Lower leg skin (tissue), 4 donors: ENCODE results near the gene CD200R1. TPM values are rescaled to one million over a fixed set of nuclear protein-coding genes. Genes with fewer than 3 reads are reported as not detected.

Experiments
- DNase-seq, 2 donors: peaks; one replicate each; pipeline ENCODE4 v3.0.0-alpha.2; 2019; ENCODE audit warnings: low spot score in 2 of 2
- H3K4me3 ChIP-seq: fragments of 200-600 bp; sonication (generic); 2 replicates; pipeline ENCODE4 v1.5.1; 2017; ENCODE audit warnings: mild to moderate bottlenecking, low read depth; ENCODE audit not compliant: poor library complexity, severe bottlenecking
- CTCF ChIP-seq, 3 donors: fragments of 450-650 bp; IDR thresholded peaks; one replicate each; pipeline ENCODE4 v1.5.1; 2016; ENCODE audit warnings: antibody characterized with exemption in 3 of 3, mild to moderate bottlenecking in 3 of 3, moderate library complexity in 2 of 3
- POLR2A ChIP-seq, 2 donors: fragments of 450-650 bp; IDR thresholded peaks; one replicate each; pipeline ENCODE4 v1.6.1; 2016 to 2017; ENCODE audit warnings: antibody characterized with exemption in 2 of 2, mild to moderate bottlenecking in 1 of 2, moderate library complexity in 1 of 2
- WGBS, 2 donors: methylation state at CpG; one replicate each; pipeline ENCODE4 v1.1.5; 2018; 5-methylcytosine and 5-hydroxymethylcytosine counted together
- intact Hi-C: fragments of 100-400 bp; cut with DNase I; formaldehyde crosslinking; loops from one replicate; pipeline ENCODE4 v1.15.0; 2023; ENCODE audit warnings: low total_unique reads
- total RNA-seq, 4 donors: library from RNA; depleted of rRNA; stranded (reverse); fragments of >200 nt; gene quantifications; one replicate each; pipeline ENCODE4 v1.1.0, GENCODE V29; 2016

CD200R1 gene
- total RNA-seq, 4 donors from 2014 or later, result 1.1 to 5.9 (median 1.8) TPM; not detected in 1

GRCh38 chr3:112884678-112885290 lies 90.1 kb downstream of the CD200R1 start:
- 79 to 85% methylated on average over 4 of the region's 4 CpGs for WGBS, 2 donors
- TF ChIP-seq CTCF (IDR thresholded peaks at IDR 0.05) (no peak), POLR2A (IDR thresholded peaks at IDR 0.05) (no peak)
- intact Hi-C loops, result loop anchor here (5.0 kb wide), 1 partner anchor 1632 kb away; no protein-coding TSS in a partner anchor
- DNase-seq, result no peak
- no peak overlapping the region for H3K4me3 ChIP-seq

GRCh38 chr3:112881891-112882290 lies 93.0 kb downstream of the CD200R1 start:
- no peak overlapping the region for H3K4me3 ChIP-seq
- no peak for DNase-seq
- intact Hi-C loops, result no loop called here
- no peak for TF ChIP-seq CTCF (IDR thresholded peaks at IDR 0.05)
- WGBS, 2 donors, result 78 to 85% methylated on average over 4 of the region's 4 CpGs

GRCh38 chr3:112875561-112875960 lies 99.3 kb downstream of the CD200R1 start:
- no peak for TF ChIP-seq POLR2A (IDR thresholded peaks at IDR 0.05)
- TF ChIP-seq CTCF (IDR thresholded peaks at IDR 0.05), result no peak
- intact Hi-C loops, result no loop called here
- no peak for DNase-seq
- WGBS, 2 donors, result 78 to 83% methylated on average over 2 of the region's 2 CpGs
- H3K4me3 ChIP-seq, result no peak overlapping the region

- intact Hi-C loops, result no loop called here
- no peak for DNase-seq
- TF ChIP-seq POLR2A (IDR thresholded peaks at IDR 0.05), result no peak
- no peak for TF ChIP-seq CTCF (IDR thresholded peaks at IDR 0.05)
- no peak overlapping the region for H3K4me3 ChIP-seq
Measured at GRCh38 chr3:112874725-112875124, 100.2 kb downstream of the CD200R1 start.

- no peak for DNase-seq
- 68 to 70% methylated on average over 2 of the region's 2 CpGs for WGBS, 2 donors
- TF ChIP-seq POLR2A (IDR thresholded peaks at IDR 0.05), result no peak
- TF ChIP-seq CTCF (IDR thresholded peaks at IDR 0.05), result no peak
- H3K4me3 ChIP-seq, result no peak overlapping the region
- intact Hi-C loops, result no loop called here
Measured at GRCh38 chr3:112873632-112874031, 101.3 kb downstream of the CD200R1 start.

- H3K4me3 ChIP-seq, result no peak overlapping the region
- WGBS, 2 donors, result 74 to 97% methylated on average over 3 of the region's 3 CpGs
- intact Hi-C loops, result no loop called here
- no peak for TF ChIP-seq CTCF (IDR thresholded peaks at IDR 0.05)
- no peak for TF ChIP-seq POLR2A (IDR thresholded peaks at IDR 0.05)
- DNase-seq, result no peak
Measured at GRCh38 chr3:112871735-112872134, 103.2 kb downstream of the CD200R1 start.
